Osteoblast (primary cell): Measurements from ENCODE around the gene RNF224. TPM values are rescaled to one million over a fixed set of nuclear protein-coding genes. Genes with fewer than 3 reads are reported as not detected.

ENCODE experiments used
- DNase-seq: peaks from one replicate; pipeline ENCODE4 v3.0.0; 2011; ENCODE audit warnings: low spot score, mixed read lengths; ENCODE audit not compliant: insufficient read length; ENCODE audit errors: missing footprints
- H2AFZ ChIP-seq: 2 replicates; pipeline ENCODE4 v1.6.0; 2011; ENCODE audit warnings: mild to moderate bottlenecking, low read length
- H3K27ac ChIP-seq: 2 replicates; pipeline ENCODE4 v1.5.1; 2011; ENCODE audit warnings: mild to moderate bottlenecking, low read depth, low read length, moderate library complexity
- H3K27me3 ChIP-seq: 2 replicates; pipeline ENCODE4 v1.6.0; 2012; ENCODE audit warnings: mild to moderate bottlenecking, control low read depth, inconsistent platforms, low read length, moderate library complexity; ENCODE audit not compliant: insufficient read depth
- H3K36me3 ChIP-seq: 2 replicates; pipeline ENCODE4 v1.5.1; 2011; ENCODE audit warnings: mild to moderate bottlenecking, low read length, control low read depth, moderate library complexity; ENCODE audit not compliant: insufficient read depth
- H3K4me1 ChIP-seq: 2 replicates; pipeline ENCODE4 v1.5.1; 2011; ENCODE audit warnings: mild to moderate bottlenecking, low read length, control low read depth, moderate library complexity; ENCODE audit not compliant: insufficient read depth
- H3K4me2 ChIP-seq: 2 replicates; pipeline ENCODE4 v1.6.0; 2011; ENCODE audit warnings: mild to moderate bottlenecking, low read length; ENCODE audit not compliant: insufficient read depth
- H3K4me3 ChIP-seq: fragments of 200-600 bp; sonication (generic); 3 replicates; pipeline ENCODE4 v1.5.1; 2012; ENCODE audit warnings: mild to moderate bottlenecking, low read length, inconsistent platforms; ENCODE audit not compliant: insufficient read depth
- H3K79me2 ChIP-seq: 2 replicates; pipeline ENCODE4 v1.6.0; 2012; ENCODE audit warnings: mild to moderate bottlenecking, low read length, control low read depth, inconsistent platforms; ENCODE audit not compliant: insufficient read depth
- H3K9me3 ChIP-seq: 2 replicates; pipeline ENCODE4 v1.5.1; 2011; ENCODE audit warnings: low read depth, low read length, control low read depth
- H4K20me1 ChIP-seq: 2 replicates; pipeline ENCODE4 v1.6.0; 2012; ENCODE audit warnings: mild to moderate bottlenecking, low read length, control low read depth; ENCODE audit not compliant: insufficient read depth
- total RNA-seq: library from RNA; depleted of rRNA; stranded (reverse); fragments of >200 nt; gene quantifications from 2 replicates; pipeline ENCODE4 v1.2.3, GENCODE V29; 2012
- TF ChIP-seq, protein P1 (sequence below): IDR thresholded peaks from 2 replicates; pipeline ENCODE4 v1.5.1; 2011; ENCODE audit warnings: mild to moderate bottlenecking, low read depth, low read length, moderate library complexity; ENCODE audit errors: extremely low read depth

The RNF224 gene
- total RNA-seq, 1 donor = under 0.01 TPM

DNA sequence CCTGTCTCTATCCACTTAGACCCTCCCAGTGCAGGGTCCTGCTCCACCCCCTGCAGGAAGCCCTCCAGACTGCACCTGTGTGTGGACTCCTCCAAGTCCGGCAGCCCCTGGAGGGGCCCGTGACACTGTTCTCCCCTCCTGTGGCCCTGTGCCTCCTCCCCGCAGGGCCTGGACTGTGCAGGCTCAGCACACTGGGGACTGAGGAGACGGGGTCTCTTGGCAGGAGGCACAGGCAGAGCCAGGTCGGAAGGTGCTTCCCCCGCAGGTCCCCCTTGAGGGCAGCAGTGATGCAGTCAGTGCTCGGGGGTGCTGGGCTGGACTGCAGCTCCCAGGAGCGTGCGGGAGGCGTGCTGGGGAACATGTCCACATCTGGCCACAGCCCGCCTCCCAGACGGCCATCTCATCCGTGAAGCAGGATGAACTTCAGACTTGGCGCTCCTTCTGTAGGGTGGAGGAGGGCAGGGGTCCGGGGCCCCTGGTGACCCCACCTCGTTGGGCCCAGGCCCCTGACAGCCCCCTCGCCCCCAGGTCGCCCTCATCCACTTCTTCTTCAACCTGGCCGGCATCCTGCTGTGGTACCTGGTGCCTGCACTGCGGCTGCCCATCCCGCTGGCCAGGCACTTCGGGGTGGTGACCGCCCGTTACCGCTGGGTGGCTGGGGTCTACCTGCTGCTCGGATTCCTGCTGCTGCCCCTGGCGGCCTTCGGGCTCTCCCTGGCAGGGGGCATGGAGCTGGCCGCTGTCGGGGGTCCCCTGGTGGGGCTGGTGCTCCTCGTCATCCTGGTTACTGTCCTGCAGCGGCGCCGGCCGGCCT lies 8.3 kb downstream of the RNF224 start:
- Histone ChIP-seq H2AFZ (no peak overlapping the region), H4K20me1 (peaks cover 10% of the 10 kb centered on the region), H3K36me3 (no peaks in the 10 kb centered on the region), H3K4me3 (no peak overlapping the region), H3K27ac (no peak overlapping the region), H3K9me3 (no peaks in the 10 kb centered on the region), H3K4me2 (no peak overlapping the region), H3K79me2 (peaks cover 20% of the 10 kb centered on the region), H3K27me3 (no peaks in the 10 kb centered on the region), H3K4me1 (peaks cover 3% of the 10 kb centered on the region)
- no peak for DNase-seq
- TF ChIP-seq, protein P1, sequence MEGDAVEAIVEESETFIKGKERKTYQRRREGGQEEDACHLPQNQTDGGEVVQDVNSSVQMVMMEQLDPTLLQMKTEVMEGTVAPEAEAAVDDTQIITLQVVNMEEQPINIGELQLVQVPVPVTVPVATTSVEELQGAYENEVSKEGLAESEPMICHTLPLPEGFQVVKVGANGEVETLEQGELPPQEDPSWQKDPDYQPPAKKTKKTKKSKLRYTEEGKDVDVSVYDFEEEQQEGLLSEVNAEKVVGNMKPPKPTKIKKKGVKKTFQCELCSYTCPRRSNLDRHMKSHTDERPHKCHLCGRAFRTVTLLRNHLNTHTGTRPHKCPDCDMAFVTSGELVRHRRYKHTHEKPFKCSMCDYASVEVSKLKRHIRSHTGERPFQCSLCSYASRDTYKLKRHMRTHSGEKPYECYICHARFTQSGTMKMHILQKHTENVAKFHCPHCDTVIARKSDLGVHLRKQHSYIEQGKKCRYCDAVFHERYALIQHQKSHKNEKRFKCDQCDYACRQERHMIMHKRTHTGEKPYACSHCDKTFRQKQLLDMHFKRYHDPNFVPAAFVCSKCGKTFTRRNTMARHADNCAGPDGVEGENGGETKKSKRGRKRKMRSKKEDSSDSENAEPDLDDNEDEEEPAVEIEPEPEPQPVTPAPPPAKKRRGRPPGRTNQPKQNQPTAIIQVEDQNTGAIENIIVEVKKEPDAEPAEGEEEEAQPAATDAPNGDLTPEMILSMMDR = no peak

DNA sequence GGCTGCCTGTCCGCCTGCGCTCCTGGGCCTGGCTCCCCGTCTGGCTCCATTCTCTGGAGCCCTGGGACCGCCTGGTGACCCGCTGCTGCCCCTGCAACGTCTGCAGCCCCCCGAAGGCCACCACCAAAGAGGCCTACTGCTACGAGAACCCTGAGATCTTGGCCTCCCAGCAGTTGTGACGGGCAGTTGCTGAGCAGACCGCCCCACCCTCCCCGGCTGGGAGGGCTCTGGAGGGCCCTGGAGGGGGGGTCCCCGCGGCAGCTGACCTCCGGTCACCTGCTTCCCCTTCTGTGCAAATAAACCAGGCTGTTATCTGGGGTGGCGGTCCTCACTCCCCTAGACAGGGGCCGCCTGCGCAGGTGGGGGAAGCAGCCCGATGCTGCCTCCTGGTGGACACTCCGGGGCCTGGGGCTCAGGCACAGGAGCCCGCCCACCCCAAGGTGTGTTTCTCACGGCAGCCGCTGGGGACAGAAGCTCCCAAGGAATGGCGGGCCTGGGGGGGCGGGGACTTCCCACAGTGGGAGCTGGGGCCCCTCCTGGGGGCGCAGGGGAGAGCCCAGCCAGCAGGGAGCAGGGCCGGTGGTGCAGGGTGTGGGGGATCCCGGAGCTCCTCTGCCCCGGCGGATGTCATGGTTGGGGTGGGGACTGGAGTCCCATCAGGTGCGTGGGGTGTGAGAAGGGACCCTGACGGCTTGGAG lies 9.1 kb downstream of the RNF224 start:
- Histone ChIP-seq H3K27ac (no peak overlapping the region), H3K4me2 (no peak overlapping the region), H3K27me3 (no peaks in the 10 kb centered on the region), H3K36me3 (no peaks in the 10 kb centered on the region), H3K79me2 (peaks cover 20% of the 10 kb centered on the region), H3K4me3 (peak overlapping the region; percentile 7), H3K4me1 (peaks cover 3% of the 10 kb centered on the region), H4K20me1 (peaks cover 10% of the 10 kb centered on the region), H2AFZ (no peak overlapping the region), H3K9me3 (no peaks in the 10 kb centered on the region)
- TF ChIP-seq, protein P1 = peak; percentile 91
- peak; percentile 100 for DNase-seq

DNA sequence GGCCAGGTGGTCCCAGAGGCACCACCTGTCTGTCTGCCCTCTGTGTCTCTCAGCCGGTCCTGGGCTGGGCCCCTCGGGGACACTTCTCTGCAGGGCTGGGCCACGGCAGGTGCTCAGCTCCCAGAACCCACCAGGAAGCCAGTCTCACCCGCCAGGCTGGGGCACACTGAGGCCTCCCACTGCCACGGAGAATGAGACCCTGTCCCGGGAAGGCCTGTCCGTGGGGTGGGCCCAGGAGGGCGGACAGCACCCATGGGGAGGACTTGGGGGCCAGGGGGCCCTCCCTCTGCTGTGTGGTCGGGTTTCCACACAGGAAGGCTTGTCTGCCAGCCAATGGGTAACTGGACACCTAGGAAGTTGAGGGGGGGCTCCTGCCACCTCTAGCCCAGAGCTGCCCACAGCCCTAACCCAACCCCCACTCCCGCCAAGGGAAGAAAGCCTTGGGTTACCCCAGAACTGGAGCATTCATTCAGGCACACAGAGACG lies 9.7 kb downstream of the RNF224 start:
- TF ChIP-seq, protein P1 = no peak
- H2AFZ ChIP-seq = no peak overlapping the region
- no peak overlapping the region for H3K4me3 ChIP-seq

More for the DNA sequence above, 9.7 kb downstream of the RNF224 start:
- peaks cover 3% of the 10 kb centered on the region for H3K4me1 ChIP-seq
- peaks cover 25% of the 10 kb centered on the region for H3K79me2 ChIP-seq
- no peak overlapping the region for H3K4me2 ChIP-seq
- no peak overlapping the region for H3K27ac ChIP-seq
- no peak for DNase-seq
- peaks cover 3% of the 10 kb centered on the region for H3K36me3 ChIP-seq
- H3K27me3 ChIP-seq = no peaks in the 10 kb centered on the region
- H3K9me3 ChIP-seq = no peaks in the 10 kb centered on the region
- peaks cover 15% of the 10 kb centered on the region for H4K20me1 ChIP-seq
